GM12872 (cell line): Measurements from ENCODE around the gene PLB1.

Experiments
- TF ChIP-seq, protein P1 (sequence below): IDR thresholded peaks from 3 replicates; pipeline ENCODE4 v1.5.1; 2011; ENCODE audit warnings: low read depth, mild to moderate bottlenecking, low read length, moderate library complexity; ENCODE audit not compliant: insufficient read depth

The PLB1 gene

DNA sequence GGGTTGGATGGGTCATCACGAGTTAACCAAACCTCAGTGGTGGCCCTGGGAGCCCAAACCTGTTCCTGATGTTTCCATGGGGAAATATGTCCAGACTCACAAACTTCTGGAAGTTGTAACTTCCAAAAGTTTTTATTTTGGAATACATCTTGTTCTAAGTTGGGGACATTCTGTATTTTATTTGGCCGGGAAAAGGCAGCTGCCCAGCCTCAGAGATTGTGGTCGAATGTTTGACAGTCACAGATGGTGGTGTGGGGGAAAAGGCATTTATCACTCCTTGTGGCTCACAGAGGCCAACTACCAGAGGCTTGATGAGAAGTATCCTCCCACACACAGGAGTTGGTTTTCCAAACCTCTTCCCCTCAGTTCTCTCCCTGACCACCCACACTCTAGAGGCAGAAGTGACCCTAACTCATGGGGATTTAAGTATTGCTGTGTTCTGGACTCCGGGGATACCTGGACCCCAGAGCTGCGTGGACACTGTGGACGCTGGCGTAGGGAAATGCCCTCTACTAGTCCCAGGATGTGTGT, 131.1 kb downstream of the PLB1 start:
- TF ChIP-seq, protein P1, sequence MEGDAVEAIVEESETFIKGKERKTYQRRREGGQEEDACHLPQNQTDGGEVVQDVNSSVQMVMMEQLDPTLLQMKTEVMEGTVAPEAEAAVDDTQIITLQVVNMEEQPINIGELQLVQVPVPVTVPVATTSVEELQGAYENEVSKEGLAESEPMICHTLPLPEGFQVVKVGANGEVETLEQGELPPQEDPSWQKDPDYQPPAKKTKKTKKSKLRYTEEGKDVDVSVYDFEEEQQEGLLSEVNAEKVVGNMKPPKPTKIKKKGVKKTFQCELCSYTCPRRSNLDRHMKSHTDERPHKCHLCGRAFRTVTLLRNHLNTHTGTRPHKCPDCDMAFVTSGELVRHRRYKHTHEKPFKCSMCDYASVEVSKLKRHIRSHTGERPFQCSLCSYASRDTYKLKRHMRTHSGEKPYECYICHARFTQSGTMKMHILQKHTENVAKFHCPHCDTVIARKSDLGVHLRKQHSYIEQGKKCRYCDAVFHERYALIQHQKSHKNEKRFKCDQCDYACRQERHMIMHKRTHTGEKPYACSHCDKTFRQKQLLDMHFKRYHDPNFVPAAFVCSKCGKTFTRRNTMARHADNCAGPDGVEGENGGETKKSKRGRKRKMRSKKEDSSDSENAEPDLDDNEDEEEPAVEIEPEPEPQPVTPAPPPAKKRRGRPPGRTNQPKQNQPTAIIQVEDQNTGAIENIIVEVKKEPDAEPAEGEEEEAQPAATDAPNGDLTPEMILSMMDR: no peak

DNA sequence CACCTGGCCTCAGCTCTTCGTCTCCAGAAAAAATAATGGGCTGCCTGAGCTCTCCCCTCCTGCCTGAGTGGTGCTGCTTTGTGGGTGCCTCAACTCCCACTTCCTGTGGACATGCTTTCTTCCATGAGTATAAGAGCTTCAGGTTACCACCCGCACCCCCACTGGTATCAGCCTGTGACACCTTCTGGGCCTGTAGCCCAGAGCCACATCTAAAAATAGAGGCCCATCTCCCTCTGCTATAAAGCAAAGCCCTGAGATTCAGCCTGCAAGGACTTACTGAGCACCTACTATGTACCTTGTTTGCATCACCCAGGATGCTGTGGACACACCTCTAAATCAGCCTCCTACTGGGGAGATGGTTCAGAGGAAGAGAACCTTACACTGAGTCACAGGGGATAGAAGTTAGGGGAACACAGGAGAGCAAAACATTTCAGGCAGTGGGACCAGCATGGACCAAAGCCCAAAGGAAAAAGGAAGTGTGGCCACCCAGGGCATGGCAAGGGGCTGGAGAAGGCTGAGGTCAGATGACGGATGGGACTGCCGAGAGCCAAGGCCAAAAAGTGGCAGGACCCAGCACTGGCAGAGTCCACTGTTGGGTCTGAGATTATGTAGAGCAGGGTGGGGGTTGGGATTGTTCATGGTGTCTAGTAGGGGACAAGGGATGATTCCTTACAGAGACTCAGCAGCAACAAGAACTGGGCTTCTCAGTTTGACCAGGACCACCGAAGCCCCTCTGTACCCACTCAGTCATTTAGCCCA, 132.0 kb downstream of the PLB1 start:
- TF ChIP-seq, protein P1: no peak

DNA sequence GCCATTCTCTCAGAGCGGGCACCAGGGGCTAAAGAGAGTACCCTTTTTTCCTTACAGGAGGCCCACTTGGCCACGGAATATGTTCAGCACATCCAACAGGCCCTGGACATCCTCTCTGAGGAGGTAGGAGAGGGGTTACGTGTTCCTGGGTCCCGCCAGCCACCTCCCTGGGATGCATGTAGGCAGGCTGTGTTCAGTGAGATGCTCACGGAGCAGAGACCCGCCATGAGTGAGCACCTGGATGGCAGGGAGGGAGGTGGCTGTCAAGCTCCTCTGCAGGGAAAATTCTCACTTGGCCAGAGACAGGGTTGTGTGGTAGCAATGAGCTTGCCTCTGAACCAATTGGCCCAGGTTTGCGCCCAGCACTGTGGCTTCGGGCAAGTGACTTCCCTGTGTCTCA, 132.6 kb downstream of the PLB1 start:
- TF ChIP-seq, protein P1: no peak

DNA sequence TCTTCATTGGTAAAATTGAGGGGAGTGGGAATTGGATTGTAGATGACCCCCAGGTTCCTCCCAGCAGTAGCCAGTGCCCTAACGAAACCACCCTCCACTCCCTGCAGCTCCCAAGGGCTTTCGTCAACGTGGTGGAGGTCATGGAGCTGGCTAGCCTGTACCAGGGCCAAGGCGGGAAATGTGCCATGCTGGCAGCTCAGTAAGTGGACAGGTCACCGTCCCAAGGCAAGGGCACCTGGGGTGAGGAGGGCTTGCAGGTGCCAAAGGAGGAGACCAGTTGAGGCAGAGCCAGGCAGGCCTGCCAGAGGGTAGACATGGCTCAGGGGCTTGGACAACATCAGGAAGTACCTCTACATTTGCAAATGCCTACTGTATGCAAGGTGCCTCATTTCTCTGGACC, 133.1 kb downstream of the PLB1 start:
- TF ChIP-seq, protein P1: no peak

DNA sequence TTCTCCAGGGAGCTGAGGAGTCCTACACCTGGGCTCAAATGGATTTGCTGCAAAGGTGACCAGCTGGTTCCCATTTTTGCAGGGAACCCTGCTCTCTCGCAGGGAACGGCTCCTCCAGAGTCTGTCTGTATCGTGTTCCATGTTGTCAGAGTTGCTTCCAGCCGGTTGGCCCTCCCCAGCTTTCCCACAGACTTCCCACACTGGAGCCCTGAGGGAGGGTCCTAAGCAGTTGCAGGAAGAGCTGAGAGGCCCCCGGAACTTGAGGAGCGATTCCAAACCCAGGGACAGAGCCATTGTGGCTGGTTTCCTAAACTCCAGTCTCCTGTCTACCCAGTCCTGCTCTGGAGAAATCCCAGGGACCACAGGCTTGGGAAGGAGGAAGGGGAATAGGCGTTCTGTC, 134.1 kb downstream of the PLB1 start:
- TF ChIP-seq, protein P1: no peak

DNA sequence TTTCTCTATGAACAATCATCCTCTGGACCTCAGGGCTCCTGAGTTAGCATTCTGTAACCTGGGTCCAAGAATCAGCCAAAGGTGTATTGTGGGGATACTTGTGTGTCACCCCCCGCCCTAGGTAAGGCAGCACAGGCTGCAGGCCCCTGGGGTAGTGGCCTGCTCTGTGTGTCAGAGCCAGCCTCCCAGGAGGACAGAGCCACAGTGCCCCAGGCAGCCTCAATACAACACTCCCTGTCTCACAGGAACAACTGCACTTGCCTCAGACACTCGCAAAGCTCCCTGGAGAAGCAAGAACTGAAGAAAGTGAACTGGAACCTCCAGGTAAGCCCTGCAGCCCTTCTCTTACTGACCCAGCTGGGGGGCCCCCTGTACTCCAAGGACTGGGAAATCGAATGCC, 134.5 kb downstream of the PLB1 start:
- TF ChIP-seq, protein P1: no peak

DNA sequence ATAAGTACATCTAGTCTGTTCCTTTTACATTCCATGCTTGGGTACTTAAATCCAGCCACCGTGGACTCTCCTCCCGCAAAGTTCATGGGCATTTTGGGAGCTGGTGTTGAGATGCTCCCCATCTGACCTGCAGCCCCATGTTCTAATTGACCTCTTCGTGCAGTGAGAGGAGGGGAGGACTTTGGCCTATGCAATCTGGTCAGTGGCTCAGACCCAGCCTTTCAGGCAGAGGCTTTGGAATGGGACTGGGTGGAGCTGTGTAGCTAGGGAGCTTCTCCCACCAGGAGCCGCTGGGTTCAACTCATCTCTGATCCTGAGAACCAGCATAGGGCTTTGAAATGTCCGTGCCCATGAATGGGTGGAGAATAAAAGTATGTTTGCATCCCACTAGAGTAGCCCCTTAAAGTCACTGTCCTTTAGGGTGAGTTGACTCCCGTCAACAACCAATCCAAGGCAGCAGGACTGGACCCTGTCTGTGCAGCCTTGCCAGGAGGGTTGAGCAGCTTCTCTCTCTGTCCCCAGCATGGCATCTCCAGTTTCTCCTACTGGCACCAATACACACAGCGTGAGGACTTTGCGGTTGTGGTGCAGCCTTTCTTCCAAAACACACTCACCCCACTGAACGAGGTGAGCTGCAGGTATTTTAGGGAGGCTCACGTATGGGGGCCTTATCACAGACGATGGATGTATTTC, 135.8 kb downstream of the PLB1 start:
- TF ChIP-seq, protein P1: no peak
